GM23248 (cell line): ENCODE data around the gene NCF1. TPM values are rescaled to one million over a fixed set of nuclear protein-coding genes. Genes with fewer than 3 reads are reported as not detected.
"Not testable (repeated sequence)": the region's sequence is repeated elsewhere in the genome, so short reads cannot be mapped to it uniquely, and the experiment has no call there.

Source experiments
- DNase-seq: peaks from one replicate; pipeline ENCODE4 v3.0.0-alpha.2; 2015
- H2AFZ ChIP-seq: fragments of 200-600 bp; sonication (generic); 2 replicates; pipeline ENCODE4 v1.6.1; 2016; ENCODE audit warnings: antibody characterized with exemption
- H3F3A ChIP-seq: fragments of 200-600 bp; sonication (generic); 2 replicates; pipeline ENCODE4 v1.6.1; 2016; ENCODE audit warnings: mild to moderate bottlenecking, antibody characterized with exemption, mixed run types; ENCODE audit not compliant: insufficient read depth
- H3K27ac ChIP-seq: fragments of 200-600 bp; sonication (generic); 2 replicates; pipeline ENCODE4 v1.5.1; 2016; ENCODE audit warnings: mild to moderate bottlenecking
- H3K27me3 ChIP-seq: fragments of 200-600 bp; sonication (generic); replicated peaks from 2 replicates; pipeline ENCODE4 v1.6.1; 2016; ENCODE audit warnings: mild to moderate bottlenecking; ENCODE audit not compliant: insufficient read depth
- H3K36me3 ChIP-seq: fragments of 200-600 bp; sonication (generic); 2 replicates; pipeline ENCODE4 v1.6.1; 2016; ENCODE audit warnings: low read depth, mild to moderate bottlenecking
- H3K4me1 ChIP-seq: fragments of 200-600 bp; sonication (generic); 2 replicates; pipeline ENCODE4 v1.6.1; 2016; ENCODE audit warnings: mild to moderate bottlenecking; ENCODE audit not compliant: insufficient read depth
- H3K4me2 ChIP-seq: fragments of 200-600 bp; sonication (generic); one replicate; pipeline ENCODE4 v1.6.1; 2016; ENCODE audit warnings: mild to moderate bottlenecking; ENCODE audit not compliant: unreplicated experiment
- H3K4me3 ChIP-seq: fragments of 200-600 bp; sonication (generic); 2 replicates; pipeline ENCODE4 v1.5.1; 2016; ENCODE audit warnings: mild to moderate bottlenecking
- H3K79me2 ChIP-seq: fragments of 200-600 bp; sonication (generic); 2 replicates; pipeline ENCODE4 v1.6.1; 2016; ENCODE audit warnings: mild to moderate bottlenecking; ENCODE audit not compliant: insufficient read depth
- H3K9ac ChIP-seq: fragments of 200-600 bp; sonication (generic); 2 replicates; pipeline ENCODE4 v1.6.1; 2016; ENCODE audit warnings: mild to moderate bottlenecking
- H3K9me2 ChIP-seq: fragments of 200-600 bp; sonication (generic); 2 replicates; pipeline ENCODE4 v1.6.1; 2016; ENCODE audit warnings: mixed run types, mild to moderate bottlenecking, moderate library complexity; ENCODE audit not compliant: insufficient read depth
- H3K9me3 ChIP-seq: fragments of 200-600 bp; sonication (generic); one replicate; pipeline ENCODE4 v1.6.1; 2017; ENCODE audit warnings: low read depth
- H4K20me1 ChIP-seq: fragments of 200-600 bp; sonication (generic); 2 replicates; pipeline ENCODE4 v1.6.0; 2016; ENCODE audit not compliant: insufficient read depth
- WGBS, 2 experiments: methylation state at CpG; one replicate each; pipeline ENCODE4 v1.1.6; 2015 to 2017; ENCODE audit warnings: low lambda C conversion rate in 2 of 2, low coverage in 1 of 2; ENCODE audit errors: missing lambda C conversion rate in 2 of 2; 5-methylcytosine and 5-hydroxymethylcytosine counted together
- in situ Hi-C: fragments of 300-500 bp; cut with MboI; formaldehyde crosslinking; loops from 2 replicates; pipeline ENCODE4 v1.15.0; 2020
- polyA plus RNA-seq: library from polyadenylated mRNA; unstranded; fragments of >200 nt; fragmentation: Nextera tagmentation; extraction: Ambion mirVana; gene quantifications from 2 replicates; pipeline ENCODE4 v1.2.1, GENCODE V29; 2016
- total RNA-seq: library from RNA; depleted of rRNA; stranded (reverse); fragments of >200 nt; shearing (Covaris generic); gene quantifications from 2 replicates; pipeline ENCODE4 v1.2.3, GENCODE V29; 2014

NCF1 gene
- total and polyA plus RNA-seq, 2 experiments from 2014 or later, result not detected

GRCh38 chr7:74743936-74744557 lies 29.8 kb upstream of the NCF1 start:
- H3F3A ChIP-seq, H3K9me2 ChIP-seq, H3K4me3 ChIP-seq, H3K9me3 ChIP-seq, H3K9ac ChIP-seq, DNase-seq, H3K27ac ChIP-seq, H3K4me2 ChIP-seq, in situ Hi-C loops, H3K4me1 ChIP-seq, H4K20me1 ChIP-seq, H2AFZ ChIP-seq, H3K79me2 ChIP-seq, H3K27me3 ChIP-seq, H3K36me3 ChIP-seq: not testable (repeated sequence)
- no CpG with 5 or more reads among the region's 9 CpGs for WGBS, 2 experiments

DNA sequence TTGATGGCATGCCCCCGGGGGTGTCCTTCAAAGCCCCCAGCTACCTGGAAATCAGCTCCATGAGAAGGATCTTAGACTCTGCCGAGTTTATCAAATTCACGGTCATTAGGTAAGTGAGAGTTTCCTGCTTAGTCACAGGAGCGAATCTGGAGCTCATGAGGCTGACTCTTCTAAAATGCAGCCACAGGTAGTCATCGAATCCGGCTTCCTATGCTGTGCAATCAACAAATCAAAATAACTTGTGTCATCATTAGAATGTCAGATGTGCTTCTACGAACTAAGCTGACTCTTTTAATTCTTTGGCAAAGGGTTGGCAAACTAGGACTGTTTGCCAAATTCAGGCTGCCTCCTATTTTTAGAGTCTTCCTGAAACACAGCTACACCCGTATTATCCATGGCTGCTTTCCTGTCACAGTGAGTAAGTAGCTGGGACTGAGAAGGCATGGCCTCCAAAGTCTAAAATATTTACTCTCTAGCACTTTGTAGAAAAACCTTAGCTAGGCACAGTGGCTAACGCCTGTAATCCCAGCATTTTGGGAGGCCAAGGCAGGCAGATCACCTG lies 19.8 kb upstream of the NCF1 start:
- H3K27ac ChIP-seq, DNase-seq, H3K9me2 ChIP-seq, H3K9me3 ChIP-seq, in situ Hi-C loops, H3K9ac ChIP-seq, H2AFZ ChIP-seq, H3K79me2 ChIP-seq, H3K4me3 ChIP-seq, H3K4me1 ChIP-seq, H3F3A ChIP-seq, H3K27me3 ChIP-seq, H3K4me2 ChIP-seq, H3K36me3 ChIP-seq, H4K20me1 ChIP-seq: not testable (repeated sequence)
- no CpG with 5 or more reads among the region's 9 CpGs for WGBS, 2 experiments

DNA sequence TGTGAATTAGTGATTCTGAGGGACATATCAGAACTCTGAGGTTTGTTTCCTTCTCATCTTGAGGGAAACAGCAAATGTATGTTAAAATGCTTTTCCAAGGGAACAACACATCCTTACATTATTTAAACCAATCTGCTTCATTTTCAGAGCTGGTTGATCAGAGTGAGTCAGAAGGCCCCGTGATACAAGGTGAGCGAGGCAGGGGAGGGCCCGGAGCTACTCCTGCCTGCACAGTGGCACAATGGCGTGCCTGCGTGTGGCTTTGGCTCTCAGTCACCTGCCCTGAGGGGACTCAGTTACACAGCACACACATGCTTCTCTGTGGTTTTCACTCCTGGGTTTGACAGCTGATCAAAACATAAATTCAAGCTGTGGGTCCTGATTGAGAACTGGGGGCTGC lies 17.1 kb upstream of the NCF1 start:
- WGBS, 2 experiments, result no CpG with 5 or more reads among the region's 5 CpGs

DNA sequence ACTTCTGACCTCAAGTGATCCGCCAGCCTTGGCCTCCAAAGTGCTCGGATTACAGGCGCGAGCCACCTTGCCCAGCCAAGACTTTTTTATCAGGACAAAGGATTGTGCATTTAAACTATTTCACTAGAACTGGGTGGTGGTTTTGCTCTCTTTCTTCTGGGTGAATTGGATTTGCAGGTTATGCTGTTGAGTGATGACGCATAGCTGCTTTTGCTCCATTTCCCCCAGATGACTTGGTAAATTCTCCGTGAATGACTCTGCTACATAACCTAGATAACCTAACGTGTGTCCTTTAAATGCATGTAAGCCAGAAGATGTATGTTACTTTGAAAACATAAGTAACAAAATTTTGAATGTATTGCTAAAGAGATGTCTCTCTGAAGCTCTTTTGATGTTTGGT lies 15.5 kb upstream of the NCF1 start:
- H3K4me1 ChIP-seq, H3K27me3 ChIP-seq, in situ Hi-C loops, H3K4me2 ChIP-seq, H3K36me3 ChIP-seq, H2AFZ ChIP-seq, H3F3A ChIP-seq, H3K9ac ChIP-seq, H3K27ac ChIP-seq, H3K9me2 ChIP-seq, H3K9me3 ChIP-seq, H4K20me1 ChIP-seq, H3K79me2 ChIP-seq, H3K4me3 ChIP-seq, DNase-seq: not testable (repeated sequence)
- no CpG with 5 or more reads among the region's 7 CpGs for WGBS, 2 experiments

More for the DNA sequence above, 17.1 kb upstream of the NCF1 start:
- DNase-seq, in situ Hi-C loops, H3K4me1 ChIP-seq, H3K9me3 ChIP-seq, H3K9me2 ChIP-seq, H3K36me3 ChIP-seq, H3K9ac ChIP-seq, H4K20me1 ChIP-seq, H3K27me3 ChIP-seq, H3K79me2 ChIP-seq, H2AFZ ChIP-seq, H3K27ac ChIP-seq, H3F3A ChIP-seq, H3K4me3 ChIP-seq, H3K4me2 ChIP-seq: not testable (repeated sequence)

DNA sequence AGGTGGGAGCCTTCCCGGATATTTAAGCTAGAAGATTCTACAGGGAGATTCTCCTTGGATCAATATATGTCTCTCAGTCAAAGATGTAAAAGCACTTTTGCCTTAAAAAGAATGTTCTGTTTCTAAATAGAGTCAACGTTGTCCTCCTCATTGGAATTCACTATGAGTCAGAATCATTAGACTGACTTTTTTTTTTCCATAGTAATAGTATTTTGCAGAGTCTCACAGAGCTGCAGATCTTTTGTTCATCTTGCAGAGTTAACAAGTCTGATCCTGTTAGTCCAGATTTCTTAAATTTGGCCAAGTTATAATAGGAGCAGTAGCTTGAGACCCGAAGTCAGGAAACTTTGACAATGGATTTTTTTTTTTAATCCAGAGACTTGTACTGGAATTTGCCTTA lies 14.8 kb upstream of the NCF1 start:
- H3K79me2 ChIP-seq, in situ Hi-C loops: not testable (repeated sequence)

GRCh38 chr7:74765205-74765918 lies 8.4 kb upstream of the NCF1 start:
- H3K4me1 ChIP-seq, H3K9ac ChIP-seq, H3K27ac ChIP-seq, H3K9me2 ChIP-seq, DNase-seq, H3K4me3 ChIP-seq, H3K4me2 ChIP-seq, H4K20me1 ChIP-seq, H3F3A ChIP-seq, in situ Hi-C loops, H3K36me3 ChIP-seq, H3K9me3 ChIP-seq, H3K79me2 ChIP-seq, H3K27me3 ChIP-seq, H2AFZ ChIP-seq: not testable (repeated sequence)
- WGBS, 2 experiments, result no CpG with 5 or more reads among the region's 17 CpGs

More for the DNA sequence above, 14.8 kb upstream of the NCF1 start:
- H3K4me2 ChIP-seq, H3K9me3 ChIP-seq, H4K20me1 ChIP-seq, H3K27ac ChIP-seq, DNase-seq, H3K9ac ChIP-seq, H3K27me3 ChIP-seq, H3K4me3 ChIP-seq, H2AFZ ChIP-seq, H3K9me2 ChIP-seq, H3K36me3 ChIP-seq, H3F3A ChIP-seq, H3K4me1 ChIP-seq: not testable (repeated sequence)
- no CpG with 5 or more reads among the region's 3 CpGs for WGBS, 2 experiments

GRCh38 chr7:74766509-74766908 lies 7.3 kb upstream of the NCF1 start:
- in situ Hi-C loops, H3K4me2 ChIP-seq, H3K27me3 ChIP-seq, H3K36me3 ChIP-seq, H2AFZ ChIP-seq, H3K4me1 ChIP-seq, H3K27ac ChIP-seq, H3K9me3 ChIP-seq, H3F3A ChIP-seq, DNase-seq, H3K79me2 ChIP-seq, H3K9me2 ChIP-seq, H3K4me3 ChIP-seq, H3K9ac ChIP-seq, H4K20me1 ChIP-seq: not testable (repeated sequence)
- 28% methylated on average over 3 of the region's 7 CpGs; no CpG with 5 or more reads in 1 of the 2 experiments for WGBS, 2 experiments
